ENCODE results near the gene XXYLT1. TPM values are rescaled to one million over a fixed set of nuclear protein-coding genes. Genes with fewer than 3 reads are reported as not detected.

XXYLT1 gene
- 10.8 to 13.4 TPM (median 12.4 TPM) in 5 replicates for total RNA-seq (2022; extraction: Qiagen RNA extraction; ENCODE audit: low read depth)

GRCh38 chr3:195270817-195271409 lies at the start of gene XXYLT1:
XXYLT1 (minus strand) TSS chr3:195271159; CDS start chr3:195271058, 101 bp downstream.

Other genes with a start within 250 kb of the XXYLT1 start
- gene ACAP2, start 171.9 kb upstream of the XXYLT1 start, total RNA-seq (2022; extraction: Qiagen RNA extraction; ENCODE audit: low read depth) = 6.5 to 11.3 TPM (median 9.4 TPM) in 5 replicates

All from A549 treated with DMSO at 1 μM for 4 hours (cell line).